GM20431 (cell line): ENCODE data around the gene AMOTL1.
"Not testable (repeated sequence)": the region's sequence is repeated elsewhere in the genome, so short reads cannot be mapped to it uniquely, and the experiment has no call there.

Experiments used
- in situ Hi-C: fragments of 300-500 bp; cut with MseI, MboI; formaldehyde crosslinking; loops from one replicate; pipeline ENCODE4 v1.15.0; 2020; ENCODE audit warnings: low sequenced_read_pairs; ENCODE audit not compliant: unreplicated experiment

Gene AMOTL1

DNA sequence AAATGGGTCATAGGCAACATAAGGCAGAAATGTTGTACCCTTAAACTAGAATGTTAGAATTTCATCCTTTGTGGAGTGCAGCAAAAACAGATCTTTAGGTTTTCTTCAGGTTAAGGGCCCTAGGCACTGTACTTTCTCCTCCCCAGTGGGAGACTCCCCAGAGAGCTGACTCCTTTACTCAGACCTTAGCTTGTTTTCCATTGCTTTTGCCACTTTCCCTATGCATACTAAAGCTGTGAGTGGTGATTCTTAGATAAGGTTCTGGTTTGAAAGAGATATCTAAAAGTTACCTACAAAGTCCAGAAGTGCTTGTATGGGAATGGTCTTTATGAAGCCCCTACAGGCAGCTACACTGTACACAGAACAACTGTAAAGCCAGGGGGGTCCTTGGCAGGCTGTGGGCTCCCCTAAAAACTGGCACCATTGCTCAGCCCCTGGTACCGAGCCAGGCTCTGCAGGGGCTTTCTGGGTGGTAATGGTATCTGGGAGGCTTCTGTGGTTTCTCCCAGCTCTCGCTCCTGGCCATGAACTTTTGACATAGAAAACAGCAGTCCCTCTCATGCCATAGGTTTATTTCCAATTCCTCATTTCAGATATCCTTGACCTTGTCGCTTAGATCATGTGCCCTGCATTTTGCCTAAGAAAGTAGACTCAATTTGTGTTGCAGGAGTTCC lies 23.2 kb downstream of the AMOTL1 start:
- in situ Hi-C loops = no loop called here

DNA sequence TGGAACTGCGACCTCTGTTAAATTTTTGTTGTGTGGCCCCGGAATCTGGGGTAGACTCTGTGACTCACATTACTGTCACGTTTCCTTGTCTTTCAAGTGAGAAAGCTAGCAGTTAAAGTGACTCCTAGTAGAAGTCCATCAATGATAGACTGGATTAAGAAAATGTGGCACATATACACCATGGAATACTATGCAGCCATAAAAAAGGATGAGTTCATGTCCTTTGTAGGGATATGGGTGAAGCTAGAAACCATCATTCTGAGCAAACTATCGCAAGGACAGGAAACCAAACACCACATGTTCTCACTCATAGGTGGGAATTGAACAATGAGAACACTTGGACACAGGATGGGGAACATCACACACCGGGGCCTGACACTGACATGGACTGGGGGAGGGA lies 23.8 kb downstream of the AMOTL1 start:
- in situ Hi-C loops = not testable (repeated sequence)

DNA sequence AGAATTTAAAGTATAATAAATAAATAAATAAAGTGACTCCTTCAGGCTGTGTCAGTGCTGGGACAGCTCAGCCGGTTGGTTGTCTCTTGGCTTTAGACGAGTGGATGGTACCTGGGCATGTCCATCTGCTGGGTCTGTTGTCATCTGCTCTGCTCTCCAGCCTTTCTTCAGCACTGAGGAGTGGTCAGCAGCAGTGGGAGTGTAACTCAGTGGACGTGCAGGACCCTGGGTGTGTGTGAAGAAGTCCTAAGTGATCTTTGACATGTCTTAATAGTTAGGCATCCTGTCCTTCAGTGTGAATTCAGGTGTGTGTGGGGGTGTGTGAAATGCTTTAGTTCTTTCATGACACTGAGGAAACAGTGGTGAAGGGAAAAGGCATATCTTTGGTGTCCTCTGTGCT lies 24.3 kb downstream of the AMOTL1 start:
- in situ Hi-C loops = no loop called here

DNA sequence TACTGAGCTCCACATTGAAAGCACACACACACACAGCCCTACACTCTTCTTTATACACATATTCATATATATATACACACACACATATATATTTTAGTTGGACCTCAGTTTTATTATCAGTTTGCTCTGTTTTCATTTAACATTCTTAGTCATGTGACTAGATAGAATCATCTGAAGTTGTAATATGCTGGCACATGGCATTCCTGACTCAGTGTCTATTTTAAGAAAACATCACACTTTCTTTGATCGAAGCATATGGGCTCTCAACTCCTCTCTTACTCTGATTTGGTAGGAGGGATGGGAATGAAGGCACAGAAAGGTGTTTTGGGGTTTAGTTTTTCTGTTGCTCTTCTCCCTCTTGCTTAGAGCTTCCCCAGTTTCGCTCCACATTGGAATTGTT lies 24.8 kb downstream of the AMOTL1 start:
- in situ Hi-C loops = no loop called here

DNA sequence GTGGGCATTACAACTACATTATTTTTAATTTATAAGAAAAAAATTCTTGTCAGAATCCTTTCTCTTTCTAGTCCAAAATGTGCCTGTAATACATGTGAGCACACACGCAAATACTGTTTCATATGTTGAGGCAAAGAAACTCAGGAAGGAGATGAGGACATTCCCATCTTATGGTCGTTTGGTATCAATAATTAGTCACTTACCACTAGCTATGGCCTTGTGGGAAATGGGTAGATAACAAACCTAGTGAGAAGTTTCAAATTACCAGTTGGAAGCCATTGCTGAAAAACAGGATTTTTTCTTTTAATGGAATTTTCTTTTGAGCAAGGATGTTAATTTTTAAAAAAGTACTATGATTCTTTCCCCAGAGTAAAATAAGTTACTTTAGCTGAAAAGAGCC lies 25.7 kb downstream of the AMOTL1 start:
- in situ Hi-C loops = no loop called here

DNA sequence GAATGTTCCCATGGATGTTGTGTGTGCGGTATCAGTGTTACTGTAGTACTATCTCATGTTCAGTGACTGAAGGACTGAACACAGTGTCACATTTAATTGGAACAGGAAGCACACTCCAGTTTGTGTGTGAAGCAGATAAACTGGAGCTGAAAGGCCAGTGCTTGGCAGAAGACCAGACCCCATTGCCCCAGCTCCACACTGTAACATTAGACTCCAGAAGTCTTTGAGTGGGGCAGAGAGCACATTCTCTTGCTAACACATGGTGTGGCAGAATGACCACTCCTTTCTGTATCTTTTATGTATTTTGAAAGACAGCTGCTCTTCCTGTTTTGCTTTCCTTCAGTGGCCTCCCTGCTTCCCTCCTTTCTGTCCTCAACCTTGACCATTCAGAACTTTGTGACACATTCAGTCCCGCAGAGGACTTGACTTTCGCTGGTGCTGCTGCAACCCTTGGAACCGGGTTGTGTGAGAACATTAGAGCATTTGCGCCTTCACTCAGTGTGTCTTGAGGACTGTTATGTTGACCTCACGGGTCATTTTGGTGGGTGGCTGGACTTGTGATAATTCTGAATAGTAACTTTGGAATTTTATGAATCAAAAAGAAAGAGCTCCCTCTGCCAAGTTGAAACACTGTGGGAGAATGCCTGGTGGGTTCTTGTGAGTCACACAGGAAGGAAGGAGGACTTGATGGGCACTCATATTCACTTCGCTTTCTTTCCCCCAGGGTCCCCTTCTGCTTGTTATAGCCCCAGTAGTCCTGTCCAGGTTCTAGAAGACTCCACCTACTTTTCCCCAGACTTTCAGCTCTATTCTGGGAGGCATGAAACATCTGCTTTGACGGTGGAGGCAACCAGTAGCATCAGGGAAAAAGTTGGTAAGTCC lies 26.4 kb downstream of the AMOTL1 start:
- in situ Hi-C loops = no loop called here

DNA sequence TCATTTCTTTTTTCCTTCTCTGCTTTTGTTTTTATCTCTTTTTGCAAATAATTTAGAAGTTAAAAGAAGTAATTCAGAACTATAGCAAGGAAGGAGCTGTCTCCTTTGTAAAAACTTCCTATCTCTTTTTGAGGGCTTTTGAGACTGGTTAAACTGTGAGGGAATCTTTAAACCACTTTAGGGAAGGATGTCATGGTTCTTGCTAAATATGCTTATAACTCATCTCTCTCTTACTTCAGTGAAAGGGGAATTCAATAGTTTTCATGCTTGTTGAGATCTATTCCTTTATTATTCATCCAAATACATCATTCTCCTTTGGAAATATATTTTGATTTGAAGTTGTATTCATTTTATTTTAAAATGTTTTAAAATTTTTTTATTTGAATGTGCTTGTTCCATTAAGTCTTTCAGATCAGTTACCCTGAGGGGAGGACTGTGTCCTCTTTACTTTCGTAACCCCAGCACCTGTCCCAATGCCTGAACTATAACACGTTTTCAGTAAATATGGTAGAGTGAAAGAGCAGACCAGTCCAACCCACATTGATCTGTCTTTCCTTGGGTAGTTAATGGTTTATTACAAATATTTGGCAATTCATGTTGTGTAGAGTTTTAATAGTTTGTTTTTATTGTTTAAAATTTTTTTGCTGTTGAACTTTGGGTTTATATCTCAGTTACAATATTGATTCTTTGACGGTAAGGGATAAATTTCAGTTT lies 27.5 kb downstream of the AMOTL1 start:
- in situ Hi-C loops = no loop called here

DNA sequence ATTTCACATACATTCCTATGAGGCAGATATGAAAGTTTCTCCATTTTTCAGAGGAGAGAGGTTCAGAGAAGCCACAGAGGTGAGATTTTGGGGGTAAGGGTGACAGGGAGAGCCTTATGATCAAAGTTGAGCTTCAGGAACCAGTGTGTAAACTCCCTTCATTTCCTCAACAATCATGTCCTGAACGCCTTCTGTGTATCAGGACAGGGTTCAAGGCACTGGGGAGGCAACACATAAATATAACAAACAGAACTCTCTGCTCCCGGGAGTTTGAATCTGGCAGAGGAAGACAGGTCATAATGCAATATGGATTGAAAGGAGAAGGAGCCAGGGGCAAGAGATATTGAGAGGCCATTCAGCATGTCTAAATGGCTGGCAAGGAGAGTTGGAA lies 28.0 kb downstream of the AMOTL1 start:
- in situ Hi-C loops = no loop called here

DNA sequence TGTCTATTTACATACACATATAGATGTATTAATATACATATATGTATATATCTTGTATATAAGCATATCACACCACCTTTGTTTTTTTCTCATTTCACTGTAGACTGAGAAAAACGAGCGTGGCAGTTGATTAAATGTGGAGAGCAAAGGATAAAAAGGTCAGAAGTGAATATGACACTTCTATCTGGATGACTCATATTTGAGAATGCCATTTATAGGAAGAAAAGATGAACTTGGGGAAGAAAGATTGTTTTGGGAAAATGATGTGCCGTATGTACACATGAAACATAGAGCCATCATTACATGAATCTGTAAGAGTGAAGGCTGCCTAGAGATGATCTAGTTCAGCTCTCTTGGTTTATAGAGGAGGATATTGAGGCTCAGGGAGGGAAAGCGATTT lies 28.7 kb downstream of the AMOTL1 start:
- in situ Hi-C loops = no loop called here

DNA sequence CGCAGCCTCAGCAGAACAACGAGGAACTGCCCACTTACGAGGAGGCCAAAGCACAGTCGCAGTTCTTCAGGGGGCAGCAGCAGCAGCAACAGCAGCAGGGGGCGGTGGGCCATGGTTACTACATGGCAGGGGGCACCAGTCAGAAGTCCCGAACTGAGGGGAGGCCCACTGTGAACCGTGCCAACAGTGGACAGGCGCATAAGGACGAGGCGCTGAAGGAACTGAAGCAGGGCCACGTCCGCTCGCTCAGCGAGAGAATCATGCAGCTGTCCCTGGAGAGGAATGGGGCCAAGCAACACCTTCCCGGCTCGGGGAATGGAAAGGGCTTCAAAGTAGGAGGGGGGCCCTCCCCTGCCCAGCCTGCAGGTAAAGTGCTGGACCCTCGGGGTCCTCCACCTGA lies 31.6 kb downstream of the AMOTL1 start:
- in situ Hi-C loops = no loop called here

DNA sequence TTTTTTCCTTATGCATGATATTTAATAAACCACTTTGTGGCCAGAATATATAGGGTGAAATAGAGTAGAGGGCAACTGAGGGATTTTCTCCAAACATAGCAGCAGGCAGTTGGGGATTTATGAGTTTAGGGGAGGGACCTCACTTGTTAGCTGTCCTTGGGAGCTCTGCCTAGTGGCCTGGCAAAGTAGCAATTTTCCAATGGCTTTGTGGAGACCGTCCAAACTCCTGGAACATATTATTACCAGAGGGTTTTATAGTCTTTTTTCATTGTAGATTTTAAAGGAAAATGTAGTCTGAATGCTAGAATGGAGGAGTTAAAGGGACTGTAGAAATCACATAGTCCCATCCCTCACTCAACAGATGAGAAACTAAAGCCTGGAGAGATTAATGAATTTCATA lies 32.3 kb downstream of the AMOTL1 start:
- in situ Hi-C loops = no loop called here

DNA sequence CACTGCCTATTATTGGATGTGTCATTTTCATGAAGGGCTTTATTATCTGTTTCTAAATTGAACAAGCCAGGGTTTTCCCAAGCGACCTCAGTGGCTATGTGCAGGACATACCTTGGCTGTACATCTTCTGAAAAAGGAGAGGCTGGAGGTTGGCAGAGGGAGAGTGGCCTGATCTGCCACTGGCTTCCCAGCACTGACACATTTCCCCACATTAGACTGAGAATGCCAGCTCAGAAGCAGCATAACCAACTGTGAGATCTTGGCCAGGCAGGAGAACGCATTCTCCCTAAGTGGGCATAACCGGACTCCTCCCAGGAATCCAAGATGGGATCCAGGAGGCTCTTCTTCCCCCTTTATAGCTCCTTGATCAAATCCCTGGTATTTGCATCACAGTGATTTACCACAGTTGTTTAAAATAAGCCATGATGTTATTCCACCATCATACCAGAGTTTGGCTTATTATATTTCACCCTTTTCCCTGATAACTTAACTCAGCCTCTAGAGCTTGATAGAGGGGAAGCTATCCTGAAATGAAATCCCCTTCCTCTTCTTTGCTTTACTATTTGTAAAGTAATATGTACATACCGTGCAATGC lies 33.8 kb downstream of the AMOTL1 start:
- in situ Hi-C loops = no loop called here

DNA sequence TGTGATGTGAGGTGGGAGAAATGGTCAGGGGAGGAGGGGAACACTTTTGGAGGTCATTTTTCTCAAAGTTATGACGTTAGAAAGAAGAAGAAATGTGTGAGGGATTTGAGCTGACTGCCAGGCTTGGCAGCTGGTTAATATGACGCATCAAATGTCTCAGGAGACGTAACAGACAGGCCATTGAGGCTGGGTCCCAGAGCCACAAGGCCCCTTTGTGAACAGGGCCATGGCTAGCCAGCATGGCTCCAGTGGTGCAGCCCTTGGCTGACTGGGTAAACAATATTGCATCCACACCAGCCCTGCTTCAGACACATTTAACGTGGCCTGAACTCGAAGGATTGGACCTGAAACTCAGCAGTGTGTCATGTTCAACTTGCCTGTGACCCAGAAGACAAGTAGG lies 34.3 kb downstream of the AMOTL1 start:
- in situ Hi-C loops = no loop called here

DNA sequence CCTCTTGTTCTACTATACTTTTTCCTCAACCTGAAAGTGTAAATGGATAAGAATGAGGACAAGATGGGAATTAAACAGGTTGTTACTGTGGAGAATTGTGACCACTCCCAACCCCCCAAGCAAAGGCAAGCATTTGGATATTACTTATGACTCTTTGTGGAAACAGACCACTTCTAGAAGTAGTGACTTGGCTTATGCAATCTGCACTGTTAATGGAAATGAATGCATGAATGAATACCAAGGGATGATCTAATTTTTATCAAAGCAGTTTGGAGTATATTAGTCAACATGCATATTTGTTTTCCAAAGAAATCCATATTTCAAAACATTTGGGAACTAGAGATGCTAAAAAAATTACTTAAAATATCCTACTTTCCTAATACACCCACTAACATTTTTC lies 35.3 kb downstream of the AMOTL1 start:
- in situ Hi-C loops = no loop called here

DNA sequence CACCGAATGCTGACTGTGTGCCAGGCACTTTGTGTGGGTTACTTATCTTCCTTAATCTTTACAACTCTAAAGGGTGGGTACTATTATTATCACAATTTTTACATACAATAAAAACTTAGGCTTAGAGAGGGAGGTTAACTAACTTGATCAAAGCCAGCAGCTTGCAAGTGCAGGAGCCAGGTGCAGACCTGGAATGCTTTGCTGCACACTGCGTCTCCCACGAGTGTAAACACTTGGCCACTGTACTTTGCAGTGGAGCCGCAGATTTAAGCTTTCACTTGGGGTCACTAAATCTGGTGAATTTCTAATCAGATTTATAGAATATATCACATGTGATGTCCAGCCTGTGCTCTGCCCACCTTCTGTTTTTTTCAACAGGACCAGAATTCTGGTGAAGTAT lies 36.7 kb downstream of the AMOTL1 start:
- in situ Hi-C loops = no loop called here

DNA sequence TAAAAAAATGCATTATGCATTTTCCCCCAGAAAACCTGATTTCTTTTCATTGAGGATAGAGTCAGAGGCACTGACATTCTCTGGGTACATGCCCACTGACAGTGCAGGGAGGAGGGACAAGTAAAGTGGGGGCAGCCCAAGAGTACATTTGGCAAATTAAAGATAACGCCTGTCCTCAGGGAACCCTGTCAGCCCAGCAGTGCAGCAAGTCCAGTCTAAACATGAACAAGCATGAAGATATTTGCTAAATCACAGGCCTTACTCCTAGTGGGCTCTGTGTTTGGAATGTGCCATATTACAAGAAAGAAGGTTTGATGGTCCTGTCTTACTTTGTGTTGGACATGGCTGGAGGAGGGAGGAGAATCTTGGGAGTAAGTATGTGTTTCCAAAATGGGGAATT lies 37.9 kb downstream of the AMOTL1 start:
- in situ Hi-C loops = no loop called here

DNA sequence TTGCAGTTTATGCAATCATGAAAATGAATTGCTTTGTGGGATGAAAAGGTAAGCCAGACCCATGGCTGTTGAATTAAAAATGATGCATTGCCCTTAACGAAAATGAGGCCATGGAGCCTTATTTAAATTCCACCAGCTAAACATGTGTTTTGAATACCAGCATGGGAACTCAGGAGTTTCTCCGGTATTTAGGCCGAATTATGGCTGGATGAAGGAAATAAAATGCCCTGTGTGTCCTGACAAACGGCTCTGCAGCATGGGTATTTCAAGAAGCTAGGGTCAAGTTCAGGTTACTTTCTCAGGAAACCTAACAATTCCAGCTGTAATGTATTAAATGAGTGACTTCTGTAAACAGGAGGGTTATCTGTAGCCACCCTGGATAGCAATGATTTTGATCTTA lies 38.3 kb downstream of the AMOTL1 start:
- in situ Hi-C loops = no loop called here

DNA sequence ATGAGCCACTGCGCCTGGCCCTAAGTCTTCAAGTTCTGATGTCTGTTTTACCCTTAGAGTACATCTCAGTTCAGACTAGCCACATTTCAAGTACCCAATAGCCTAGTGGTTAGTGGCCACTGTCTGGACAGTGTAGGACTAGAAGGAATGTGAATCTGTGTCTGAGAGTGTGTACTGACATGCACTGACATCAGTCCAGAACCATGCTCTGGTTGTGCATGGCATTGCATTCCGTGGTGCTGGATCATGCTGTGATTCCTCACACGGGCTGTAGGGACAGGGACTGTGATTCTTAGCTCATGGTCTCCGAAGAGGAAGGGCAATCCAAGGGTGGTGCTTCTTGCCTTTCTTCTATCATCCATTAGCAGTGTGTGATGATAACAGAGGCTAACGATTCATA lies 41.1 kb downstream of the AMOTL1 start:
- in situ Hi-C loops = no loop called here

DNA sequence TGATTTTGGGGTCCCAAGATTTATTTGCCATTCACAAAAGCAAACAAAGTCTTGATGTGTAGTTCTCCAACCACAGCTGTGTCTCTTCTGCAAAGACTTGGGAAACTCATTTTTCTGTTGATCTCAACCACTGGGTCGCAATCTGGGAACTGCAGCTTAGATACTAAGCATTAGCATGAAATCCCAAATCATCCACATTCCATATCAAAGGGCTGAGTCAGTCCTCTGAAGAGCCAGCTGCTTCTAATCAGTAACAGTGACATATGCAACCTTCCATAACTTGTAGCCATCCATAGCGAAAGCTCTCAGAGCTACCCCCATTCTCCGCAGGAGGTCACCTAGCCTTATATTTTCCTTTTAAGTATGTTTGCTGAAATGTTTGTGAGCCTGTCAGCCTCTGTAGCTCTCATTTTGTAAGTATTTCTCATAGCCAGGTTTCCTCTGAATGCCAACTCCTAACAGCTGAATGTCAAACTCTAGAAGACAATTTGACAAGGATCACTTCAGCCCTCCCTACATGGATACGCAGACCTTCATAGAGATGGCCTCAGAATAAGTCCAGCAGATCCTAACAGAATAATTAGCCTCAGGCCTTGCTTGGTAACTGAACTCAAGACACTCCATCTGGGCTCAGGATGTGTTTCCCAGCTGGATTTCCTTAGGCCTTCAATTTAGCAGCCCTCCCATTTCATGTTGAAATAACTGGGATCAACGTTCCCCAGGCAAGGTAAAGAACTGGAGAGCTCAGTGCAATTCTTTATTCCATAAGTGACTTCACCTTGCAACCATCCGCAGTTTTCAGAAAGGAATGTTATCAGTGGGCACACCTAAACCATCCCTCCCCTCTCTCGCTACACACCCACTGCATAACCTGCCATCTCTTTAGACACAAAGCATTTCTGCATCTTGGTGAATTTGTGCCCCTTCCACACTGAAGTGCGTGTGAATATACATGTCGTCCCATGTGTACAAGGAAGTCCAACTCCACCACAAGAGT lies 44.9 kb downstream of the AMOTL1 start:
- in situ Hi-C loops = not testable (repeated sequence)
